HEK293 (cell line): ENCODE measurements around the gene CCNL1.

Source experiments
- ATF2 ChIP-seq: fragments of 450-650 bp; formaldehyde crosslinking; IDR thresholded peaks from 2 replicates; pipeline ENCODE4 v1.5.1; 2016; ENCODE audit warnings: missing biosample characterization, missing genetic modification characterization, low read depth
- BCL11A ChIP-seq: fragments of 450-650 bp; formaldehyde crosslinking; IDR thresholded peaks from 2 replicates; pipeline ENCODE4 v1.5.1; 2016; ENCODE audit warnings: low read depth, missing biosample characterization, missing genetic modification characterization
- BCL6B ChIP-seq: fragments of 450-650 bp; formaldehyde crosslinking; IDR thresholded peaks from 2 replicates; pipeline ENCODE4 v1.5.1; 2017; ENCODE audit warnings: missing biosample characterization, missing genetic modification characterization
- HOXA7 ChIP-seq: sonication (generic); formaldehyde crosslinking; IDR thresholded peaks from 2 replicates; pipeline ENCODE4 v1.8.1; 2022; ENCODE audit warnings: missing genetic modification reagents, borderline replicate concordance
- KLF7 ChIP-seq: fragments of 450-650 bp; formaldehyde crosslinking; IDR thresholded peaks from 2 replicates; pipeline ENCODE4 v1.5.1; 2016; ENCODE audit warnings: missing biosample characterization, missing genetic modification characterization, borderline replicate concordance
- KLF8 ChIP-seq: fragments of 450-650 bp; formaldehyde crosslinking; IDR thresholded peaks from 2 replicates; pipeline ENCODE4 v1.5.1; 2016; ENCODE audit warnings: missing biosample characterization, missing genetic modification characterization
- TSHZ1 ChIP-seq: fragments of 450-650 bp; formaldehyde crosslinking; IDR thresholded peaks from 2 replicates; pipeline ENCODE4 v1.5.1; 2016; ENCODE audit warnings: missing biosample characterization, missing genetic modification characterization, borderline replicate concordance
- ZBTB1 ChIP-seq: fragments of 450-650 bp; formaldehyde crosslinking; IDR thresholded peaks from 2 replicates; pipeline ENCODE4 v1.5.1; 2016; ENCODE audit warnings: missing biosample characterization, missing genetic modification characterization
- ZBTB11 ChIP-seq: fragments of 450-650 bp; formaldehyde crosslinking; conservative IDR thresholded peaks from 2 replicates; pipeline ENCODE4 v1.5.1; 2016; ENCODE audit warnings: low read depth, missing biosample characterization, missing genetic modification characterization
- ZBTB8A ChIP-seq: fragments of 450-650 bp; formaldehyde crosslinking; IDR thresholded peaks from 2 replicates; pipeline ENCODE4 v1.5.1; 2016; ENCODE audit warnings: missing biosample characterization, missing genetic modification characterization
- ZFP69B ChIP-seq: fragments of 450-650 bp; formaldehyde crosslinking; IDR thresholded peaks from 2 replicates; pipeline ENCODE4 v1.5.1; 2016; ENCODE audit warnings: missing biosample characterization, missing genetic modification characterization
- ZNF121 ChIP-seq: fragments of 450-650 bp; formaldehyde crosslinking; IDR thresholded peaks from 2 replicates; pipeline ENCODE4 v1.5.1; 2016; ENCODE audit warnings: missing biosample characterization, missing genetic modification characterization
- ZNF138 ChIP-seq: fragments of 450-650 bp; formaldehyde crosslinking; IDR thresholded peaks from 2 replicates; pipeline ENCODE4 v1.5.1; 2016; ENCODE audit warnings: missing biosample characterization, missing genetic modification characterization, borderline replicate concordance
- ZNF223 ChIP-seq: fragments of 450-650 bp; formaldehyde crosslinking; IDR thresholded peaks from 2 replicates; pipeline ENCODE4 v1.5.1; 2016; ENCODE audit warnings: missing biosample characterization, missing genetic modification characterization
- ZNF239 ChIP-seq: fragments of 450-650 bp; formaldehyde crosslinking; IDR thresholded peaks from 2 replicates; pipeline ENCODE4 v1.5.1; 2016; ENCODE audit warnings: missing biosample characterization, missing genetic modification characterization
- ZNF248 ChIP-seq: fragments of 450-650 bp; formaldehyde crosslinking; IDR thresholded peaks from 2 replicates; pipeline ENCODE4 v1.5.1; 2017; ENCODE audit warnings: missing biosample characterization, missing genetic modification characterization
- ZNF311 ChIP-seq: fragments of 450-650 bp; formaldehyde crosslinking; IDR thresholded peaks from 2 replicates; pipeline ENCODE4 v1.5.1; 2017; ENCODE audit warnings: missing biosample characterization, missing genetic modification characterization, borderline replicate concordance
- ZNF423 ChIP-seq: fragments of 450-650 bp; formaldehyde crosslinking; IDR thresholded peaks from 2 replicates; pipeline ENCODE4 v1.5.1; 2016; ENCODE audit warnings: missing biosample characterization, missing genetic modification characterization
- ZNF433 ChIP-seq: fragments of 450-650 bp; formaldehyde crosslinking; IDR thresholded peaks from 2 replicates; pipeline ENCODE4 v1.5.1; 2016; ENCODE audit warnings: missing biosample characterization, missing genetic modification characterization, low read depth
- ZNF449 ChIP-seq: fragments of 450-650 bp; formaldehyde crosslinking; IDR thresholded peaks from 2 replicates; pipeline ENCODE4 v1.5.1; 2017; ENCODE audit warnings: missing biosample characterization, mild to moderate bottlenecking, missing genetic modification characterization, moderate library complexity
- ZNF555 ChIP-seq: fragments of 450-650 bp; formaldehyde crosslinking; conservative IDR thresholded peaks from 2 replicates; pipeline ENCODE4 v1.5.1; 2017; ENCODE audit warnings: missing biosample characterization, mild to moderate bottlenecking, missing genetic modification characterization, inconsistent platforms
- ZNF558 ChIP-seq: fragments of 450-650 bp; formaldehyde crosslinking; IDR thresholded peaks from 2 replicates; pipeline ENCODE4 v1.5.1; 2016; ENCODE audit warnings: missing biosample characterization, missing genetic modification characterization
- ZNF596 ChIP-seq: fragments of 450-650 bp; IDR thresholded peaks from 2 replicates; pipeline ENCODE4 v1.5.0; 2018; ENCODE audit warnings: missing biosample characterization, mild to moderate bottlenecking, missing genetic modification characterization, moderate library complexity
- ZNF621 ChIP-seq: fragments of 450-650 bp; formaldehyde crosslinking; IDR thresholded peaks from 2 replicates; pipeline ENCODE4 v1.5.1; 2017; ENCODE audit warnings: missing biosample characterization, missing genetic modification characterization
- ZNF654 ChIP-seq: fragments of 450-650 bp; formaldehyde crosslinking; IDR thresholded peaks from 2 replicates; pipeline ENCODE4 v1.5.1; 2016; ENCODE audit warnings: low read depth, missing biosample characterization, missing genetic modification characterization
- ZNF747 ChIP-seq: fragments of 450-650 bp; formaldehyde crosslinking; IDR thresholded peaks from 2 replicates; pipeline ENCODE4 v1.5.1; 2016; ENCODE audit warnings: missing biosample characterization, missing genetic modification characterization
- ZNF768 ChIP-seq: fragments of 450-650 bp; formaldehyde crosslinking; IDR thresholded peaks from 2 replicates; pipeline ENCODE4 v1.5.1; 2018; ENCODE audit warnings: missing biosample characterization, mild to moderate bottlenecking, missing genetic modification characterization
- ZNF837 ChIP-seq: fragments of 450-650 bp; formaldehyde crosslinking; IDR thresholded peaks from 2 replicates; pipeline ENCODE4 v1.5.1; 2016; ENCODE audit warnings: missing biosample characterization, missing genetic modification characterization

The CCNL1 gene

GRCh38 chr3:157174649-157175498, 14.9 kb upstream of the CCNL1 start (continued):
- peak; percentile 96 for TF ChIP-seq ZBTB11 (tag by site-specific recombination)
- TF ChIP-seq ZNF747 (tag by site-specific recombination), result no peak
- TF ChIP-seq BCL6B, result no peak
- TF ChIP-seq ZNF433, result no peak
- no peak for TF ChIP-seq HOXA7 (CRISPR knock-in tag)
- TF ChIP-seq TSHZ1, result peak; percentile 47; the same call in 1 of the 2 replicates
- no peak for TF ChIP-seq ZNF449 (tag by site-specific recombination)
- no peak for TF ChIP-seq ZNF621
- TF ChIP-seq KLF8 (tag by site-specific recombination), result peak; percentile 86
- no peak for TF ChIP-seq ZNF223 (tag by site-specific recombination)
- no peak for TF ChIP-seq ZBTB1 (tag by site-specific recombination)
- no peak; the same call in 1 of the 2 replicates for TF ChIP-seq ZFP69B (tag by site-specific recombination)
- peak; percentile 55; the same call in 1 of the 2 replicates for TF ChIP-seq ZNF558 (tag by site-specific recombination)
- TF ChIP-seq KLF7 (tag by site-specific recombination), result peak; percentile 76; the same call in 1 of the 2 replicates
- TF ChIP-seq ZNF423 (tag by site-specific recombination), result no peak
- no peak for TF ChIP-seq ZNF837 (tag by site-specific recombination)
- no peak for TF ChIP-seq ZNF121 (tag by site-specific recombination)
- peak; percentile 44; the same call in 1 of the 2 replicates for TF ChIP-seq ZBTB8A (tag by site-specific recombination)
- TF ChIP-seq ZNF239 (tag by site-specific recombination), result no peak
- no peak for TF ChIP-seq ZNF596 (tag by site-specific recombination)
- TF ChIP-seq ZNF654 (tag by site-specific recombination), result no peak
- TF ChIP-seq ATF2 (tag by site-specific recombination), result peak; percentile 76; the same call in 1 of the 2 replicates
- TF ChIP-seq ZNF555 (tag by site-specific recombination), result no peak
- TF ChIP-seq ZNF248, result no peak
- TF ChIP-seq ZNF768 (tag by site-specific recombination), result no peak
- TF ChIP-seq ZNF138 (tag by site-specific recombination), result no peak
- no peak for TF ChIP-seq ZNF311 (tag by site-specific recombination)
- 0 out of 2 replicates have a peak, but pooled peaks have one; percentile 13 for TF ChIP-seq BCL11A (tag by site-specific recombination)
